OCI-LY7 (cell line): ENCODE measurements around the gene LSG1. TPM values are rescaled to one million over a fixed set of nuclear protein-coding genes. Genes with fewer than 3 reads are reported as not detected.
A peak's percentile ranks its signal among the peaks of the same experiment; 100 is the strongest.

ENCODE experiments used
- BruUV-seq: library from RNA; stranded (reverse); fragments of 400-500 nt; replicated peaks from 2 replicates; lab custom pipeline; 2021; lab: Mats Ljungman, UMichigan
- CTCF ChIA-PET: fragments of 300-600 bp; sonication (Branson Sonifier 250); formaldehyde crosslinking; loops from one replicate; lab custom pipeline; 2022; ENCODE audit warnings: antibody characterized with exemption; ENCODE audit not compliant: unreplicated experiment; lab: Charles Lee
- POLR2A ChIA-PET: fragments of 300-600 bp; sonication (Branson Sonifier 250); formaldehyde crosslinking; loops from one replicate; lab custom pipeline; 2022; ENCODE audit warnings: antibody characterized with exemption; lab: Charles Lee
- DNase-seq: peaks from one replicate; pipeline ENCODE4 v3.0.0-alpha.2; 2015; ENCODE audit warnings: low spot score
- H2AFZ ChIP-seq: fragments of 200-600 bp; sonication (generic), shearing (Covaris generic); 2 replicates; pipeline ENCODE4 v1.6.1; 2014; ENCODE audit warnings: mild to moderate bottlenecking, antibody characterized with exemption, low read length, moderate library complexity
- H3K27ac ChIP-seq: fragments of 200-600 bp; sonication (generic); 2 replicates; pipeline ENCODE4 v1.5.1; 2014; ENCODE audit warnings: mixed run types, low read depth, mild to moderate bottlenecking, moderate library complexity, low read length, inconsistent platforms; ENCODE audit not compliant: poor library complexity, severe bottlenecking
- H3K36me3 ChIP-seq: fragments of 200-600 bp; sonication (generic); 2 replicates; pipeline ENCODE4 v1.6.1; 2014; ENCODE audit warnings: mild to moderate bottlenecking, antibody characterized with exemption, low read length, moderate library complexity, mixed read lengths; ENCODE audit not compliant: insufficient read depth
- H3K4me1 ChIP-seq: fragments of 200-600 bp; sonication (generic); 2 replicates; pipeline ENCODE4 v1.5.1; 2014; ENCODE audit warnings: mild to moderate bottlenecking, low read length; ENCODE audit not compliant: insufficient read depth, poor library complexity, severe bottlenecking
- H3K4me2 ChIP-seq: fragments of 200-600 bp; sonication (generic); 2 replicates; pipeline ENCODE4 v1.6.1; 2014; ENCODE audit warnings: mild to moderate bottlenecking, low read length
- H3K4me3 ChIP-seq: fragments of 200-600 bp; sonication (generic); 2 replicates; pipeline ENCODE4 v1.5.1; 2014; ENCODE audit warnings: mild to moderate bottlenecking, low read depth, low read length; ENCODE audit not compliant: poor library complexity, severe bottlenecking
- H3K79me2 ChIP-seq: fragments of 200-600 bp; sonication (generic); 2 replicates; pipeline ENCODE4 v1.6.1; 2016; ENCODE audit warnings: low read depth, mild to moderate bottlenecking, low read length, moderate library complexity, mixed read lengths; ENCODE audit not compliant: insufficient read depth
- H3K9me2 ChIP-seq: fragments of 200-600 bp; sonication (generic); 2 replicates; pipeline ENCODE4 v1.6.1; 2016; ENCODE audit warnings: mild to moderate bottlenecking, low read length, mixed read lengths; ENCODE audit not compliant: insufficient read depth
- H3K9me3 ChIP-seq: fragments of 200-600 bp; sonication (generic); 2 replicates; pipeline ENCODE4 v1.6.1; 2014; ENCODE audit warnings: mild to moderate bottlenecking, mixed run types, low read length, mixed read lengths
- H4K20me1 ChIP-seq: fragments of 200-600 bp; sonication (generic); 2 replicates; pipeline ENCODE4 v1.6.1; 2014; ENCODE audit warnings: mild to moderate bottlenecking, antibody characterized with exemption, low read length, moderate library complexity, mixed read lengths; ENCODE audit not compliant: insufficient read depth
- CTCF ChIP-seq: fragments of 200-600 bp; sonication (generic); conservative IDR thresholded peaks from 2 replicates; pipeline ENCODE4 v1.5.1; 2014; ENCODE audit warnings: mild to moderate bottlenecking, antibody characterized with exemption, low read length, moderate library complexity, mixed read lengths
- EZH2phosphoT487 ChIP-seq: fragments of 200-600 bp; sonication (generic); IDR thresholded peaks from 2 replicates; pipeline ENCODE4 v1.6.1; 2018; ENCODE audit warnings: low read depth, borderline replicate concordance, mild to moderate bottlenecking, mixed run types, antibody characterized with exemption, low read length, moderate library complexity, mixed read lengths
- intact Hi-C: fragments of 100-400 bp; cut with micrococcal nuclease; formaldehyde crosslinking; loops from one replicate; pipeline ENCODE4 v1.10.0; 2022; ENCODE audit not compliant: unreplicated experiment
- total RNA-seq, 2 experiments: library from RNA; depleted of rRNA in 1 of 2; stranded (reverse); fragments of >200 nt in 1 of 2; shearing (Covaris generic) in 1 of 2; gene quantifications; 2 replicates each; pipeline ENCODE4 v1.2.3, GENCODE V29; 2014 to 2022

The LSG1 gene
- total RNA-seq, 2 experiments from 2014 or later = 44.4 to 52.9 TPM

GRCh38 chr3:194687638-194688199, 15.7 kb upstream of the LSG1 start:
- TF ChIP-seq EZH2phosphoT487 (no peak), CTCF (peak; percentile 69)
- ChIA-PET POLR2A (interaction anchor here (0.5 to 1.9 kb wide), 9 partner anchors 17 to 651 kb away, joined by 3 to 7 read pairs (median 4); no protein-coding TSS in a partner anchor), CTCF (interaction anchor here (0.7 to 1.6 kb wide), 8 partner anchors 9 to 583 kb away, joined by 3 to 5 read pairs (median 3); partner anchors contain the start of genes LSG1 and XXYLT1)
- peak overlapping the region; percentile 77 for H3K4me3 ChIP-seq
- H3K36me3 ChIP-seq = no peaks in the 10 kb centered on the region; the same call in 1 of the 2 replicates
- no peaks in the 10 kb centered on the region for H3K9me2 ChIP-seq
- H3K9me3 ChIP-seq = no peaks in the 10 kb centered on the region
- intact Hi-C loops = loop anchor here (2.0 to 10.0 kb wide), 5 partner anchors 187 to 1220 kb away; partner anchors contain the start of genes ACAP2 and TNK2
- peak overlapping the region; percentile 26; the same call in 1 of the 2 replicates for H2AFZ ChIP-seq
- BruUV-seq = no TSS peak
- peak overlapping the region; percentile 77 for H3K4me2 ChIP-seq
- DNase-seq = peak; percentile 87
- no peaks in the 10 kb centered on the region for H4K20me1 ChIP-seq
- H3K79me2 ChIP-seq = peaks cover 7% of the 10 kb centered on the region; the same call in 1 of the 2 replicates
- H3K4me1 ChIP-seq = peaks cover 73% of the 10 kb centered on the region
- peak overlapping the region; percentile 94 for H3K27ac ChIP-seq

- Histone ChIP-seq H3K79me2 (peaks cover 7% of the 10 kb centered on the region; the same call in 1 of the 2 replicates), H3K4me3 (peak overlapping the region; percentile 77), H4K20me1 (no peaks in the 10 kb centered on the region), H3K9me2 (no peaks in the 10 kb centered on the region), H3K4me1 (peaks cover 72% of the 10 kb centered on the region), H3K4me2 (peak overlapping the region; percentile 77), H3K27ac (peak overlapping the region; percentile 94), H2AFZ (peak overlapping the region; percentile 26; the same call in 1 of the 2 replicates), H3K9me3 (no peaks in the 10 kb centered on the region), H3K36me3 (no peaks in the 10 kb centered on the region)
- POLR2A ChIA-PET = interaction anchor here (0.5 to 1.9 kb wide), 13 partner anchors 15 to 651 kb away, joined by 3 to 7 read pairs (median 3); partner anchors contain the start of gene LSG1
- intact Hi-C loops = loop anchor here (2.0 to 10.0 kb wide), 5 partner anchors 188 to 1220 kb away; partner anchors contain the start of genes ACAP2 and TNK2
- DNase-seq = peak; percentile 53
- no TSS peak for BruUV-seq
- CTCF ChIA-PET = interaction anchor here (0.8 to 1.6 kb wide), 7 partner anchors 15 to 584 kb away, joined by 3 to 5 read pairs (median 3); partner anchors contain the start of genes LSG1 and XXYLT1
- TF ChIP-seq EZH2phosphoT487 (no peak), CTCF (no peak)
These were observed 15.0 kb upstream of the LSG1 start for GRCh38 chr3:194686816-194687637.
